SK-N-SH (cell line): Measurements from ENCODE around the gene DDX19B.

Source experiments
- CTCF ChIP-seq: fragments of 200-600 bp; sonication (generic); IDR thresholded peaks from 2 replicates; pipeline ENCODE4 v1.6.1; 2017; ENCODE audit warnings: antibody characterized with exemption, mild to moderate bottlenecking, moderate library complexity
- PBX3 ChIP-seq: IDR thresholded peaks from 2 replicates; pipeline ENCODE4; 2012
- USF2 ChIP-seq: fragments of 150-350 bp; IDR thresholded peaks from 2 replicates; pipeline ENCODE4 v1.6.1; 2017; ENCODE audit warnings: antibody characterized with exemption, low read length, low read depth, borderline replicate concordance

- no peak for TF ChIP-seq CTCF
- TF ChIP-seq PBX3, result no peak
- TF ChIP-seq USF2, result no peak
Observed at GRCh38 chr16:70324998-70325747, 26.2 kb downstream of the DDX19B start.
